ENCODE measurements around the gene ADGRB2. TPM values are rescaled to one million over a fixed set of nuclear protein-coding genes. Genes with fewer than 3 reads are reported as not detected.

ADGRB2 gene, protein sequence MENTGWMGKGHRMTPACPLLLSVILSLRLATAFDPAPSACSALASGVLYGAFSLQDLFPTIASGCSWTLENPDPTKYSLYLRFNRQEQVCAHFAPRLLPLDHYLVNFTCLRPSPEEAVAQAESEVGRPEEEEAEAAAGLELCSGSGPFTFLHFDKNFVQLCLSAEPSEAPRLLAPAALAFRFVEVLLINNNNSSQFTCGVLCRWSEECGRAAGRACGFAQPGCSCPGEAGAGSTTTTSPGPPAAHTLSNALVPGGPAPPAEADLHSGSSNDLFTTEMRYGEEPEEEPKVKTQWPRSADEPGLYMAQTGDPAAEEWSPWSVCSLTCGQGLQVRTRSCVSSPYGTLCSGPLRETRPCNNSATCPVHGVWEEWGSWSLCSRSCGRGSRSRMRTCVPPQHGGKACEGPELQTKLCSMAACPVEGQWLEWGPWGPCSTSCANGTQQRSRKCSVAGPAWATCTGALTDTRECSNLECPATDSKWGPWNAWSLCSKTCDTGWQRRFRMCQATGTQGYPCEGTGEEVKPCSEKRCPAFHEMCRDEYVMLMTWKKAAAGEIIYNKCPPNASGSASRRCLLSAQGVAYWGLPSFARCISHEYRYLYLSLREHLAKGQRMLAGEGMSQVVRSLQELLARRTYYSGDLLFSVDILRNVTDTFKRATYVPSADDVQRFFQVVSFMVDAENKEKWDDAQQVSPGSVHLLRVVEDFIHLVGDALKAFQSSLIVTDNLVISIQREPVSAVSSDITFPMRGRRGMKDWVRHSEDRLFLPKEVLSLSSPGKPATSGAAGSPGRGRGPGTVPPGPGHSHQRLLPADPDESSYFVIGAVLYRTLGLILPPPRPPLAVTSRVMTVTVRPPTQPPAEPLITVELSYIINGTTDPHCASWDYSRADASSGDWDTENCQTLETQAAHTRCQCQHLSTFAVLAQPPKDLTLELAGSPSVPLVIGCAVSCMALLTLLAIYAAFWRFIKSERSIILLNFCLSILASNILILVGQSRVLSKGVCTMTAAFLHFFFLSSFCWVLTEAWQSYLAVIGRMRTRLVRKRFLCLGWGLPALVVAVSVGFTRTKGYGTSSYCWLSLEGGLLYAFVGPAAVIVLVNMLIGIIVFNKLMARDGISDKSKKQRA (N-terminal part only)
- polyA plus RNA-seq (2013, experiment 1 of 2): 6.1 TPM
- 5.3 TPM for polyA plus RNA-seq (2013, experiment 2 of 2)

DNA sequence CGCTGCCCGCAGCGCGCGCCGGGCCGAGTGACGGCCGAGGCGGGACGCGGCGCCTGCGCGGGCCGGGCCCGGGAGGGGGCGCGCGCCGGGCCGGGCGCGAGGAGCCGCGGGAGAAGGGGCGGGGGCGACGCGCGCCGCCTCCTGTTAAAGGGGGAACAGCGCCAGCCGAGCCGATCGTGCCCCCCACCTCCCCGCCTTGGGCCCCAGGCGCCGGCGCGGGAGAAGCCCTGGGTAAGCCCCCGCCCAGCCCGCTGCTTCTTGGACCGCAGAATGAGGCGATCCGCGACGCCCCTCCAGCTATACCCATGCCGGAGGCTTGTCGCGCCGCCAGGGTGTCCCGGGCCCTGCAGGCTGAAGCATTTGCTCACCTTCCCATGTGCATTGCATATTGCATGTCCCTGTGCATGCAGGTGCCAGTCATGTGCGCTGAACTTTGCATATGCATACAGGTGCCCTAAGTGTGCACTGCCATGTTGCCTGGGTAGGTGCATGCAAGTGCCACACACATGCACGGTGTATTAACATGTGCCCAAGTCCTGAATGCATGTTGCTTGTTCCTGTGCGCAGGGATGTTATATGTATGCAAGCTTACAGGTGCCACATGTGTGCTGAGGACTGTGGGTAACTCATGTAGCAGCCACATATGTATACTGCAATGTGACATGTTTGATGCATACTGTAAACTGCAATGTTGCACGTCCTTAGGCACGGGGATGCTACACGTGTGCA lies at the start of gene ADGRB2:
ADGRB2 (minus strand) TSS at position 29 of the 729 bp plus-strand sequence. CDS start 7,119 bp downstream, outside the sequence.
- H2BK12ac ChIP-seq (ENCODE audit: low read length in 2 of 2): peak within 1 kb of the TSS in 1 of 2 experiments; percentile 72
- H3K4me2 ChIP-seq (ENCODE audit: low read length, poor library complexity, severe bottlenecking): peak within 1 kb of the TSS; percentile 94
- H3K79me1 ChIP-seq (replicated peaks; ENCODE audit: low read length, poor library complexity, severe bottlenecking): no peaks in the 10 kb centered on the region
- no peaks in the 10 kb centered on the region for H3K9me3 ChIP-seq (ENCODE audit: control insufficient read depth, low read length)
- peaks cover 27 to 40% of the 10 kb centered on the region in 2 experiments for H3K27me3 ChIP-seq (ENCODE audit: control insufficient read depth in 1 of 2, insufficient read depth in 1 of 2, low read length in 2 of 2)
- no peak within 1 kb of the TSS for H2BK120ac ChIP-seq (ENCODE audit: low read depth, low read length)
- H3K4ac ChIP-seq (ENCODE audit: low read depth in 1 of 2, low read length in 2 of 2): peak within 1 kb of the TSS in 1 of 2 experiments; percentile 26
- peak within 1 kb of the TSS; percentile 63 to 81 for H3K4me3 ChIP-seq (ENCODE audit: insufficient read depth in 1 of 2, low read depth in 1 of 2, low read length in 2 of 2)
- no peak within 1 kb of the TSS for H3K27ac ChIP-seq (ENCODE audit: low read length, poor library complexity, severe bottlenecking)
- no peak within 1 kb of the TSS for H2BK15ac ChIP-seq (ENCODE audit: low read depth, poor library complexity, severe bottlenecking)
- H3K36me3 ChIP-seq (ENCODE audit: control insufficient read depth in 1 of 2, insufficient read depth in 2 of 2, low read depth in 1 of 2, low read length in 2 of 2): no peaks in the 10 kb centered on the region
- H3K23ac ChIP-seq (ENCODE audit: low read length in 2 of 2): peak within 1 kb of the TSS in 1 of 2 experiments; percentile 0
- peaks cover 71% of the 10 kb centered on the region for H3K4me1 ChIP-seq (ENCODE audit: control insufficient read depth, insufficient read depth, low read depth, low read length)
- H3K18ac ChIP-seq (ENCODE audit: low read depth in 1 of 2, low read length in 2 of 2): peak within 1 kb of the TSS in 1 of 2 experiments; percentile 64
- H4K91ac ChIP-seq (ENCODE audit: low read length): no peak within 1 kb of the TSS
- H3K9ac ChIP-seq (ENCODE audit: low read length): peak within 1 kb of the TSS; percentile 65
- H2BK5ac ChIP-seq (ENCODE audit: low read depth, low read length, poor library complexity, severe bottlenecking): no peak within 1 kb of the TSS
- DNase-seq: no peak
- H2AFZ ChIP-seq (ENCODE audit: low read depth, low read length): peak within 1 kb of the TSS; percentile 62
- WGBS: 10% methylated on average over 30 of the region's 59 CpGs
- H2AK5ac ChIP-seq (ENCODE audit: low read length, severe bottlenecking): no peak within 1 kb of the TSS
- peak within 1 kb of the TSS in 1 of 2 experiments; percentile 41 for H3K14ac ChIP-seq (ENCODE audit: low read length in 2 of 2)
- no peak within 1 kb of the TSS for H4K8ac ChIP-seq (ENCODE audit: low read length)

DNA sequence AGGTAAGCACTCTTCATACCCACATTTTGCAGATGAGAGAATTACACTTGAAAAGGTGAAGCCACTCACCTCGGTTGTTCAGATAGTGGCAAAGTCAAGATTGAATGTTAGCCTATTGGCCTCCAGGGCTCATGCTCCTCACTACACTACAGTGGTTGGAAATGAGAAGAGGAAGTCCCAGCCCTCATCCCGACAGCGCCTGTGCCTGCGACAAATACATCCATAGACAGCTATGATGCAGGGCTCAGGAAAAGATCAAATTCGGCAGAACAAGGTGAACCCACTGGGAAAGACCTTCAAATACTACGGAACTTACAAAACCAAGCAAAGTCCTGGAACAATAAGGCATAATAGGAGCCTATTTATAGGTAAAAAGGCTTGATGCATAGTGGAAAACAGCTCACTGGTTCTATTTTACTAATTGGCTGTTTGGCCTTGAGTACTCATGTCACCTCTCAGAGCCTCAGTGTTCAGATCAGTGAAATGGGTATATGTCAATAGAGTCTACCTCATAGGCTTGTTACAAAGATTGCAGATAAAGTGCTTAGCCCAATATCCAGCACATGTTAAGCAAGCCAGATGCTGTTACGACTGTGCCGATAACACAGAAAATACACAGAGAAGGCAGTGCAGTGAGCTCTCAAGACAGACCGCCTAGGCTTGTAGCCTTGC lies 48.2 kb upstream of the ADGRB2 start:
- H2AK5ac ChIP-seq (ENCODE audit: low read length, severe bottlenecking): no peak overlapping the region
- no peak overlapping the region for H3K4me2 ChIP-seq (ENCODE audit: low read length, poor library complexity, severe bottlenecking)
- H3K4ac ChIP-seq (ENCODE audit: low read depth in 1 of 2, low read length in 2 of 2): no peak overlapping the region
- no peak overlapping the region for H2BK15ac ChIP-seq (ENCODE audit: low read depth, poor library complexity, severe bottlenecking)
- no peaks in the 10 kb centered on the region for H3K9me3 ChIP-seq (ENCODE audit: control insufficient read depth, low read length)
- no peak for DNase-seq
- 95% methylated on average over 8 of the region's 9 CpGs for WGBS
- no peak overlapping the region for H3K18ac ChIP-seq (ENCODE audit: low read depth in 1 of 2, low read length in 2 of 2)
- H3K27ac ChIP-seq (ENCODE audit: low read length, poor library complexity, severe bottlenecking): no peak overlapping the region
- H3K4me1 ChIP-seq (ENCODE audit: control insufficient read depth, insufficient read depth, low read depth, low read length): peaks cover 3% of the 10 kb centered on the region
- no peak overlapping the region for H2BK120ac ChIP-seq (ENCODE audit: low read depth, low read length)
- no peak overlapping the region for H2BK12ac ChIP-seq (ENCODE audit: low read length in 2 of 2)
- H3K23ac ChIP-seq (ENCODE audit: low read length in 2 of 2): no peak overlapping the region
- H3K9ac ChIP-seq (ENCODE audit: low read length): no peak overlapping the region
- H3K79me1 ChIP-seq (replicated peaks; ENCODE audit: low read length, poor library complexity, severe bottlenecking): no peaks in the 10 kb centered on the region
- H3K36me3 ChIP-seq (ENCODE audit: control insufficient read depth in 1 of 2, insufficient read depth in 2 of 2, low read depth in 1 of 2, low read length in 2 of 2): no peaks in the 10 kb centered on the region
- H2AFZ ChIP-seq (ENCODE audit: low read depth, low read length): no peak overlapping the region
- no peak overlapping the region for H4K91ac ChIP-seq (ENCODE audit: low read length)
- H3K27me3 ChIP-seq (ENCODE audit: control insufficient read depth in 1 of 2, insufficient read depth in 1 of 2, low read length in 2 of 2): no peaks in the 10 kb centered on the region
- H2BK5ac ChIP-seq (ENCODE audit: low read depth, low read length, poor library complexity, severe bottlenecking): no peak overlapping the region
- H4K8ac ChIP-seq (ENCODE audit: low read length): no peak overlapping the region
- H3K4me3 ChIP-seq (ENCODE audit: insufficient read depth in 1 of 2, low read depth in 1 of 2, low read length in 2 of 2): no peak overlapping the region
- no peak overlapping the region for H3K14ac ChIP-seq (ENCODE audit: low read length in 2 of 2)

DNA sequence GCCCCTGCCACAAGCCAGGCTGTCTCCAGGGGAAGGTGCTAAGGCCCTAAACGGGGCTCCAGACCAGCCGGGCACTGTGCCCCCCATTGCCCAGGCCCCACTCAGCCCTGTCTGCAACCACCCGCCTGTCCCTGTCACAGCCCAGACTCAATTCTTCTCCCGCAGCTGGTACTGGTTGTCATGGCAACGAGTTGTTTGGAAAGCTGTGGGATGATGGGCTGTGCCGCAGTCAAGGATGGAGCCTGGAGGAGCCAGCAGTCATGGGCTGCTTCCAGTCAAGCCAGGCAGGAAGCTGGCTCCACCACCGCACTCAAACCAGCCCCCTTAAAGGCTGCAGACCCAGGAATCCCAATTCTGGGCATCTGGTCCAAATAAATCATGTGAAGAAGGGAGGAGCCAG lies 47.5 kb upstream of the ADGRB2 start:
- H3K9ac ChIP-seq (ENCODE audit: low read length): no peak overlapping the region
- H3K4ac ChIP-seq (ENCODE audit: low read depth in 1 of 2, low read length in 2 of 2): no peak overlapping the region
- H3K18ac ChIP-seq (ENCODE audit: low read depth in 1 of 2, low read length in 2 of 2): no peak overlapping the region
- DNase-seq: peak; percentile 70
- WGBS: 35% methylated on average over 4 of the region's 7 CpGs
- H3K23ac ChIP-seq (ENCODE audit: low read length in 2 of 2): no peak overlapping the region
- no peak overlapping the region for H2BK12ac ChIP-seq (ENCODE audit: low read length in 2 of 2)
- no peak overlapping the region for H2BK5ac ChIP-seq (ENCODE audit: low read depth, low read length, poor library complexity, severe bottlenecking)
- no peak overlapping the region for H3K27ac ChIP-seq (ENCODE audit: low read length, poor library complexity, severe bottlenecking)
- no peak overlapping the region for H3K4me3 ChIP-seq (ENCODE audit: insufficient read depth in 1 of 2, low read depth in 1 of 2, low read length in 2 of 2)
- H2BK120ac ChIP-seq (ENCODE audit: low read depth, low read length): no peak overlapping the region
- no peak overlapping the region for H2AK5ac ChIP-seq (ENCODE audit: low read length, severe bottlenecking)
- H3K36me3 ChIP-seq (ENCODE audit: control insufficient read depth in 1 of 2, insufficient read depth in 2 of 2, low read depth in 1 of 2, low read length in 2 of 2): no peaks in the 10 kb centered on the region
- H3K4me2 ChIP-seq (ENCODE audit: low read length, poor library complexity, severe bottlenecking): no peak overlapping the region
- no peaks in the 10 kb centered on the region for H3K27me3 ChIP-seq (ENCODE audit: control insufficient read depth in 1 of 2, insufficient read depth in 1 of 2, low read length in 2 of 2)
- peaks cover 3% of the 10 kb centered on the region for H3K4me1 ChIP-seq (ENCODE audit: control insufficient read depth, insufficient read depth, low read depth, low read length)
- H3K79me1 ChIP-seq (replicated peaks; ENCODE audit: low read length, poor library complexity, severe bottlenecking): no peaks in the 10 kb centered on the region
- H2BK15ac ChIP-seq (ENCODE audit: low read depth, poor library complexity, severe bottlenecking): no peak overlapping the region
- no peak overlapping the region for H4K91ac ChIP-seq (ENCODE audit: low read length)
- H2AFZ ChIP-seq (ENCODE audit: low read depth, low read length): no peak overlapping the region
- no peak overlapping the region for H4K8ac ChIP-seq (ENCODE audit: low read length)
- no peak overlapping the region for H3K14ac ChIP-seq (ENCODE audit: low read length in 2 of 2)
- H3K9me3 ChIP-seq (ENCODE audit: control insufficient read depth, low read length): no peaks in the 10 kb centered on the region

Data from mesenchymal stem cell (in vitro differentiated cells and primary cell).